K562 (cell line): ENCODE measurements around the gene TMEM204. TPM values are rescaled to one million over a fixed set of nuclear protein-coding genes. Genes with fewer than 3 reads are reported as not detected.
A peak's percentile ranks its signal among the peaks of the same experiment; 100 is the strongest.

Experiments used
- ATAC-seq: fragments of 200-7000 bp; cut with Tn5 transposase; 3 replicates; pipeline ENCODE4 v1.9.1; 2020; ENCODE audit warnings: moderate library complexity
- BruUV-seq: library from RNA; stranded (reverse); fragments of 400-500 nt; replicated peaks from 2 replicates; lab custom pipeline; 2021; lab: Mats Ljungman, UMichigan
- CTCF ChIA-PET: fragments of 300-600 bp; formaldehyde crosslinking; extraction: SDS; loops from one replicate; lab custom pipeline; 2021; ENCODE audit warnings: low intra/inter-chr PET ratio; lab: Yijun Ruan, JAX
- POLR2A ChIA-PET: fragments of 300-600, 350-650 bp; sonication (Branson Sonifier 250); formaldehyde crosslinking; extraction: SDS; loops from one replicate; lab custom pipeline; 2021; ENCODE audit warnings: antibody characterized with exemption, inconsistent platforms; lab: Yijun Ruan, JAX
- DNase-seq, 4 experiments: peaks; one replicate each; pipeline versions ENCODE4 v3.0.0 to v3.0.0-alpha.2; 2011 to 2018; ENCODE audit warnings: low spot score in 3 of 4, mixed read lengths in 3 of 4; ENCODE audit errors: extremely low read depth in 1 of 4
- FAIRE-seq: peaks from 2 replicates; lab custom pipeline; 2011; peaks lifted over from hg19 to GRCh38; lab: Jason Lieb, UNC
- H2AFZ ChIP-seq: 2 replicates; pipeline ENCODE4 v1.6.0; 2011; ENCODE audit warnings: low read depth, low read length, control low read depth, inconsistent platforms
- H3K27ac ChIP-seq: fragments of 200-600 bp; 3 replicates; pipeline ENCODE4 v1.8.0; 2011; ENCODE audit warnings: low read depth, mild to moderate bottlenecking, control low read depth, inconsistent platforms, low read length, moderate library complexity, mixed read lengths; ENCODE audit errors: extremely low read depth
- H3K27me3 ChIP-seq, 2 experiments: fragments of 300-600 bp in 1 of 2; 2 replicates in 1 of 2; 3 replicates in 1 of 2; pipeline versions ENCODE4 v1.6.0 to v1.8.0; 2011; ENCODE audit warnings: inconsistent platforms in 2 of 2, low read length in 2 of 2, mild to moderate bottlenecking in 1 of 2, mixed read lengths in 1 of 2, moderate library complexity in 1 of 2; ENCODE audit not compliant: control insufficient read depth in 2 of 2, insufficient read depth in 2 of 2
- H3K36me3 ChIP-seq: fragments of 300-600 bp; 3 replicates; pipeline ENCODE4 v1.8.0; 2011; ENCODE audit warnings: mild to moderate bottlenecking, low read length, inconsistent platforms; ENCODE audit not compliant: control insufficient read depth, insufficient read depth
- H3K4me1 ChIP-seq, 2 experiments: fragments of 200-600 bp in 1 of 2; replicated peaks in 1 of 2; 2 replicates in 1 of 2; 3 replicates in 1 of 2; pipeline versions ENCODE4 v1.5.1 to v1.8.0; 2011; ENCODE audit warnings: inconsistent platforms in 2 of 2, low read length in 2 of 2, mild to moderate bottlenecking in 1 of 2, mixed read lengths in 1 of 2, moderate library complexity in 1 of 2; ENCODE audit not compliant: control insufficient read depth in 2 of 2, insufficient read depth in 2 of 2
- H3K4me2 ChIP-seq: 2 replicates; pipeline ENCODE4 v1.6.1; 2011; ENCODE audit warnings: low read length, control low read depth, inconsistent platforms, mixed read lengths; ENCODE audit not compliant: insufficient read depth
- H3K4me3 ChIP-seq: fragments of 200-600 bp; sonication (generic), shearing (Covaris generic); 2 replicates; pipeline ENCODE4 v1.5.1; 2016; ENCODE audit warnings: control low read depth, inconsistent platforms
- H3K79me2 ChIP-seq: fragments of 200-600 bp; 3 replicates; pipeline ENCODE4 v1.8.0; 2011; ENCODE audit warnings: low read length, inconsistent platforms; ENCODE audit not compliant: control insufficient read depth, insufficient read depth
- H3K9ac ChIP-seq, 2 experiments: 2 replicates each; pipeline versions ENCODE4 v1.6.0 to v1.6.1; 2011; ENCODE audit warnings: low read depth in 2 of 2, low read length in 2 of 2, control low read depth in 1 of 2, inconsistent platforms in 1 of 2, mild to moderate bottlenecking in 1 of 2, mixed read lengths in 1 of 2; ENCODE audit not compliant: insufficient read depth in 1 of 2
- H3K9me1 ChIP-seq: one replicate; pipeline ENCODE4 v1.6.0; 2011; ENCODE audit warnings: inconsistent platforms, mild to moderate bottlenecking, low read length, moderate library complexity; ENCODE audit not compliant: control insufficient read depth, insufficient read depth
- H3K9me3 ChIP-seq: replicated peaks from 2 replicates; pipeline ENCODE4 v1.5.1; 2011; ENCODE audit warnings: low read depth, low read length, inconsistent platforms; ENCODE audit not compliant: control insufficient read depth, insufficient read depth
- H4K20me1 ChIP-seq: replicated peaks from 2 replicates; pipeline ENCODE4 v1.6.1; 2011; ENCODE audit warnings: low read length, inconsistent platforms, mixed read lengths; ENCODE audit not compliant: control insufficient read depth, insufficient read depth
- CC2D1A ChIP-seq: fragments of 450-650 bp; IDR thresholded peaks from 2 replicates; pipeline ENCODE4 v1.6.1; 2017; ENCODE audit warnings: mild to moderate bottlenecking
- EWSR1 ChIP-seq: fragments of 450-650 bp; IDR thresholded peaks from 2 replicates; pipeline ENCODE4 v1.6.1; 2018; ENCODE audit warnings: borderline replicate concordance, mild to moderate bottlenecking, low read depth, moderate library complexity; ENCODE audit not compliant: partially characterized antibody
- GATA2 ChIP-seq: sonication (generic); formaldehyde crosslinking; IDR thresholded peaks from 2 replicates; pipeline ENCODE4 v1.4.0; 2020; ENCODE audit warnings: mild to moderate bottlenecking, missing genetic modification reagents
- GTF2A2 ChIP-seq: IDR thresholded peaks from 2 replicates; pipeline ENCODE4 v1.6.1; 2016; ENCODE audit warnings: mild to moderate bottlenecking, missing genetic modification characterization, missing compliant biosample characterization
- HMGN3 ChIP-seq: IDR thresholded peaks from 2 replicates; pipeline ENCODE4 v1.6.1; 2011; ENCODE audit warnings: borderline replicate concordance, low read depth, mild to moderate bottlenecking, mixed read lengths, low read length; ENCODE audit not compliant: insufficient read length; ENCODE audit errors: extremely low read depth
- NCOA2 ChIP-seq, 2 experiments: fragments of 450-650 bp; IDR thresholded peaks; 2 replicates each; pipeline ENCODE4 v1.6.1; 2018; ENCODE audit warnings: mild to moderate bottlenecking in 2 of 2, moderate library complexity in 1 of 2; ENCODE audit not compliant: partially characterized antibody in 2 of 2
- POLR2AphosphoS2 ChIP-seq: IDR thresholded peaks from 2 replicates; pipeline ENCODE4 v1.6.1; 2012; ENCODE audit warnings: low read length, improper control_type of control experiment
- POLR2AphosphoS5 ChIP-seq: IDR thresholded peaks from 2 replicates; pipeline ENCODE4 v1.6.1; 2011; ENCODE audit warnings: mild to moderate bottlenecking, low read depth, low read length, moderate library complexity; ENCODE audit not compliant: control insufficient read depth, insufficient read depth
- RAD51 ChIP-seq: fragments of 450-650 bp; IDR thresholded peaks from 2 replicates; pipeline ENCODE4 v1.7.1; 2016; ENCODE audit warnings: low read depth, mild to moderate bottlenecking, borderline replicate concordance
- RBM17 ChIP-seq: fragments of 200-400 bp; formaldehyde crosslinking; IDR thresholded peaks from 2 replicates; pipeline ENCODE4 v1.6.1; 2017; ENCODE audit warnings: low read depth, mild to moderate bottlenecking, low read length, borderline replicate concordance
- SFPQ ChIP-seq: fragments of 200-400 bp; formaldehyde crosslinking; IDR thresholded peaks from 2 replicates; pipeline ENCODE4 v1.6.1; 2017; ENCODE audit warnings: mild to moderate bottlenecking, low read depth, low read length, moderate library complexity
- WGBS: fragments of 100-300 bp; shearing (Covaris generic); methylation state at CpG from one replicate; pipeline ENCODE4 v1.1.6; 2016; ENCODE audit warnings: low coverage, mixed read lengths; ENCODE audit not compliant: insufficient coverage; ENCODE audit errors: missing lambda C conversion rate; 5-methylcytosine and 5-hydroxymethylcytosine counted together
- in situ Hi-C: fragments of 300-500 bp; cut with MboI; formaldehyde crosslinking; loops from 4 replicates; pipeline ENCODE4 v1.15.0; 2018; ENCODE audit warnings: inconsistent platforms, mixed read lengths
- intact Hi-C: fragments of 100-400 bp; cut with micrococcal nuclease; formaldehyde crosslinking; loops from 2 replicates; pipeline ENCODE4 v1.14.2; 2022
- polyA plus RNA-seq, 8 experiments: library from polyadenylated mRNA; depleted of rRNA in 4 of 8; stranded (reverse) in 5 of 8; unstranded in 3 of 8; fragments of >200 nt; fragmentation: Nextera tagmentation in 2 of 8; fragmentation: Illumina TruSeq in 1 of 8; extraction: Ambion mirVana in 2 of 8; extraction: Trizol in 1 of 8; gene quantifications; 2 replicates each; pipeline versions ENCODE4 v1.2.1 to v1.2.3, GENCODE V29; 2011 to 2014; ENCODE audit warnings: inconsistent platforms in 1 of 8, missing spikeins in 1 of 8
- total RNA-seq, 7 experiments: library from RNA; depleted of rRNA in 6 of 7; stranded (reverse); fragments of >200 nt in 6 of 7; fragmentation: Illumina TruSeq in 2 of 7; extraction: Trizol in 2 of 7; gene quantifications; 2 replicates each; pipeline versions ENCODE4 v1.2.1 to v1.2.3, GENCODE V29; 2011 to 2021; ENCODE audit warnings: low replicate concordance in 1 of 7
- TF ChIP-seq, protein P1 (sequence below): fragments of 450-650 bp; IDR thresholded peaks from 2 replicates; pipeline ENCODE4 v1.6.1; 2017; ENCODE audit warnings: antibody characterized with exemption

The TMEM204 gene
- total and polyA plus RNA-seq, 9 of the 15 experiments (the other 6 are each of a cell fraction or from before 2014, with no cell fraction given), result 0.04 to 0.18 TPM; not detected in 7

- Histone ChIP-seq H3K79me2 (no peaks in the 10 kb centered on the region), H3K9me1 (no peaks in the 10 kb centered on the region), H3K27me3 (no peaks in the 10 kb centered on the region), H3K36me3 (no peaks in the 10 kb centered on the region), H3K9me3 (no peaks in the 10 kb centered on the region), H4K20me1 (no peaks in the 10 kb centered on the region), H3K4me1 (peaks cover 4 to 52% of the 10 kb centered on the region in 2 experiments; a peak in 4 of 5 replicates), H3K4me2 (no peak overlapping the region), H3K27ac (no peak overlapping the region), H3K9ac (peak overlapping the region in 1 of 2 experiments; percentile 52; a peak in 2 of 4 replicates), H3K4me3 (no peak overlapping the region), H2AFZ (no peak overlapping the region)
- in situ Hi-C loops, result no loop called here
- no peak for ATAC-seq
- WGBS, result 62% methylated on average over 32 of the region's 40 CpGs
- no peak for DNase-seq
- CTCF ChIA-PET, result no interaction called here
- POLR2A ChIA-PET, result interaction anchor here (0.7 to 1.0 kb wide), 3 partner anchors 8 to 41 kb away, joined by 3 to 5 read pairs (median 3); no protein-coding TSS in a partner anchor
- FAIRE-seq, result no peak
- no TSS peak for BruUV-seq
- no peak for TF ChIP-seq CC2D1A
- TF ChIP-seq POLR2AphosphoS5, result no peak
- TF ChIP-seq RAD51, result no peak
- no peak for TF ChIP-seq RBM17
- no peak for TF ChIP-seq EWSR1
- no peak for TF ChIP-seq GTF2A2
- no peak for TF ChIP-seq HMGN3
- TF ChIP-seq, protein P1, sequence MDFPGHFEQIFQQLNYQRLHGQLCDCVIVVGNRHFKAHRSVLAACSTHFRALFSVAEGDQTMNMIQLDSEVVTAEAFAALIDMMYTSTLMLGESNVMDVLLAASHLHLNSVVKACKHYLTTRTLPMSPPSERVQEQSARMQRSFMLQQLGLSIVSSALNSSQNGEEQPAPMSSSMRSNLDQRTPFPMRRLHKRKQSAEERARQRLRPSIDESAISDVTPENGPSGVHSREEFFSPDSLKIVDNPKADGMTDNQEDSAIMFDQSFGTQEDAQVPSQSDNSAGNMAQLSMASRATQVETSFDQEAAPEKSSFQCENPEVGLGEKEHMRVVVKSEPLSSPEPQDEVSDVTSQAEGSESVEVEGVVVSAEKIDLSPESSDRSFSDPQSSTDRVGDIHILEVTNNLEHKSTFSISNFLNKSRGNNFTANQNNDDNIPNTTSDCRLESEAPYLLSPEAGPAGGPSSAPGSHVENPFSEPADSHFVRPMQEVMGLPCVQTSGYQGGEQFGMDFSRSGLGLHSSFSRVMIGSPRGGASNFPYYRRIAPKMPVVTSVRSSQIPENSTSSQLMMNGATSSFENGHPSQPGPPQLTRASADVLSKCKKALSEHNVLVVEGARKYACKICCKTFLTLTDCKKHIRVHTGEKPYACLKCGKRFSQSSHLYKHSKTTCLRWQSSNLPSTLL, result no peak
- TF ChIP-seq SFPQ, result no peak
- TF ChIP-seq GATA2, result no peak
- no peak for TF ChIP-seq POLR2AphosphoS2
- TF ChIP-seq NCOA2 (IDR thresholded peaks at IDR 0.05; ENCODE audit: partially characterized antibody in 2 of 2), result no peak
- intact Hi-C loops, result no loop called here
Observed at GRCh38 chr16:1485847-1486496, 47.5 kb upstream of the TMEM204 start.
